ENCODE results near the gene STK16. TPM values are rescaled to one million over a fixed set of nuclear protein-coding genes. Genes with fewer than 3 reads are reported as not detected.

Gene STK16
- total and polyA plus RNA-seq, 2 of the 13 experiments (the other 11 are each of a cell fraction or from before 2014, with no cell fraction given): 28.0 to 50.9 TPM

DNA sequence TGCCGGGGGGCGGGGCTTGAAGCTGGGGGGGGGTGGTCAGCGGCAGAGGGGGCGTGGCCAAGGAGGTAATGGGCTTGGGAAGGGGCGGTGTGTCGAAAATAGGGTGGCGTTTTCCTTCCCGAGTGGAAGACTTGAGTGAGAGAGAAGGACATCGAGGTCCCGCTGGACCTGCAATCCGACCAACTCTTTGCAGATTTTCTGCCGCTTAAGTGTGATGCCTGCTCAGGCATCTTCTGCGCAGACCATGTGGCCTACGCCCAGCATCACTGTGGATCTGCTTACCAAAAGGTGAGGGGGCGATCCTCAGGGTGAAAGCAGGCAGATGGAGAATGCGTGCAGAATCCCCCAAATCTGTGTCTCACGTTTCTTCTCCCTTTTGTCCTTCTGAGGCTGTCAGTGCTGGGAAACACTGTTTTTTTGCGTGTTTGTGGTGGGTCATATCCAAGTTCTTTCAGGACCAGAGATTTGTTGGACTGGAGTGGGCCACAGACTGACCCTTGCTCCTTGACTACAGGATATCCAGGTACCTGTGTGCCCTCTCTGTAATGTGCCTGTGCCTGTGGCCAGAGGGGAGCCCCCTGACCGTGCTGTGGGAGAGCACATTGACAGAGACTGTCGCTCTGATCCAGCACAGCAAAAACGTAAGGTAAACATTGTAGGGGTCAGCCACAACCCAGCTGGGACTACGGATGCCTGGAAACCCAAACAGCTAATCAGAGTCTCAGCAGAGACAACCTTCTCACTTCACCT lies 38.0 kb upstream of the STK16 start (continued):
- TF ChIP-seq, protein P1, sequence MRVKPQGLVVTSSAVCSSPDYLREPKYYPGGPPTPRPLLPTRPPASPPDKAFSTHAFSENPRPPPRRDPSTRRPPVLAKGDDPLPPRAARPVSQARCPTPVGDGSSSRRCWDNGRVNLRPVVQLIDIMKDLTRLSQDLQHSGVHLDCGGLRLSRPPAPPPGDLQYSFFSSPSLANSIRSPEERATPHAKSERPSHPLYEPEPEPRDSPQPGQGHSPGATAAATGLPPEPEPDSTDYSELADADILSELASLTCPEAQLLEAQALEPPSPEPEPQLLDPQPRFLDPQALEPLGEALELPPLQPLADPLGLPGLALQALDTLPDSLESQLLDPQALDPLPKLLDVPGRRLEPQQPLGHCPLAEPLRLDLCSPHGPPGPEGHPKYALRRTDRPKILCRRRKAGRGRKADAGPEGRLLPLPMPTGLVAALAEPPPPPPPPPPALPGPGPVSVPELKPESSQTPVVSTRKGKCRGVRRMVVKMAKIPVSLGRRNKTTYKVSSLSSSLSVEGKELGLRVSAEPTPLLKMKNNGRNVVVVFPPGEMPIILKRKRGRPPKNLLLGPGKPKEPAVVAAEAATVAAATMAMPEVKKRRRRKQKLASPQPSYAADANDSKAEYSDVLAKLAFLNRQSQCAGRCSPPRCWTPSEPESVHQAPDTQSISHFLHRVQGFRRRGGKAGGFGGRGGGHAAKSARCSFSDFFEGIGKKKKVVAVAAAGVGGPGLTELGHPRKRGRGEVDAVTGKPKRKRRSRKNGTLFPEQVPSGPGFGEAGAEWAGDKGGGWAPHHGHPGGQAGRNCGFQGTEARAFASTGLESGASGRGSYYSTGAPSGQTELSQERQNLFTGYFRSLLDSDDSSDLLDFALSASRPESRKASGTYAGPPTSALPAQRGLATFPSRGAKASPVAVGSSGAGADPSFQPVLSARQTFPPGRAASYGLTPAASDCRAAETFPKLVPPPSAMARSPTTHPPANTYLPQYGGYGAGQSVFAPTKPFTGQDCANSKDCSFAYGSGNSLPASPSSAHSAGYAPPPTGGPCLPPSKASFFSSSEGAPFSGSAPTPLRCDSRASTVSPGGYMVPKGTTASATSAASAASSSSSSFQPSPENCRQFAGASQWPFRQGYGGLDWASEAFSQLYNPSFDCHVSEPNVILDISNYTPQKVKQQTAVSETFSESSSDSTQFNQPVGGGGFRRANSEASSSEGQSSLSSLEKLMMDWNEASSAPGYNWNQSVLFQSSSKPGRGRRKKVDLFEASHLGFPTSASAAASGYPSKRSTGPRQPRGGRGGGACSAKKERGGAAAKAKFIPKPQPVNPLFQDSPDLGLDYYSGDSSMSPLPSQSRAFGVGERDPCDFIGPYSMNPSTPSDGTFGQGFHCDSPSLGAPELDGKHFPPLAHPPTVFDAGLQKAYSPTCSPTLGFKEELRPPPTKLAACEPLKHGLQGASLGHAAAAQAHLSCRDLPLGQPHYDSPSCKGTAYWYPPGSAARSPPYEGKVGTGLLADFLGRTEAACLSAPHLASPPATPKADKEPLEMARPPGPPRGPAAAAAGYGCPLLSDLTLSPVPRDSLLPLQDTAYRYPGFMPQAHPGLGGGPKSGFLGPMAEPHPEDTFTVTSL (CRISPR knock-in tag; IDR thresholded peaks at IDR 0.05; ENCODE audit: borderline replicate concordance): no peak
- TF ChIP-seq SMC3 (IDR thresholded peaks at IDR 0.05; ENCODE audit: low read length) (no peak), NFE2 (CRISPR knock-in tag; IDR thresholded peaks at IDR 0.05) (no peak), ZNF772 (CRISPR knock-in tag; IDR thresholded peaks at IDR 0.05) (peak; percentile 62; the same call in 1 of the 2 replicates), PCBP1 (IDR thresholded peaks at IDR 0.05; ENCODE audit: borderline replicate concordance, low read depth, low read length) (no peak), KDM2A (CRISPR knock-in tag; IDR thresholded peaks at IDR 0.05; ENCODE audit: borderline replicate concordance, low read depth) (no peak; the same call in 1 of the 2 replicates), MAFG (CRISPR knock-in tag; IDR thresholded peaks at IDR 0.05) (no peak)
- TF ChIP-seq, protein P2, sequence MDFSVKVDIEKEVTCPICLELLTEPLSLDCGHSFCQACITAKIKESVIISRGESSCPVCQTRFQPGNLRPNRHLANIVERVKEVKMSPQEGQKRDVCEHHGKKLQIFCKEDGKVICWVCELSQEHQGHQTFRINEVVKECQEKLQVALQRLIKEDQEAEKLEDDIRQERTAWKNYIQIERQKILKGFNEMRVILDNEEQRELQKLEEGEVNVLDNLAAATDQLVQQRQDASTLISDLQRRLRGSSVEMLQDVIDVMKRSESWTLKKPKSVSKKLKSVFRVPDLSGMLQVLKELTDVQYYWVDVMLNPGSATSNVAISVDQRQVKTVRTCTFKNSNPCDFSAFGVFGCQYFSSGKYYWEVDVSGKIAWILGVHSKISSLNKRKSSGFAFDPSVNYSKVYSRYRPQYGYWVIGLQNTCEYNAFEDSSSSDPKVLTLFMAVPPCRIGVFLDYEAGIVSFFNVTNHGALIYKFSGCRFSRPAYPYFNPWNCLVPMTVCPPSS (IDR thresholded peaks at IDR 0.05): no peak
- TF ChIP-seq, protein P3, sequence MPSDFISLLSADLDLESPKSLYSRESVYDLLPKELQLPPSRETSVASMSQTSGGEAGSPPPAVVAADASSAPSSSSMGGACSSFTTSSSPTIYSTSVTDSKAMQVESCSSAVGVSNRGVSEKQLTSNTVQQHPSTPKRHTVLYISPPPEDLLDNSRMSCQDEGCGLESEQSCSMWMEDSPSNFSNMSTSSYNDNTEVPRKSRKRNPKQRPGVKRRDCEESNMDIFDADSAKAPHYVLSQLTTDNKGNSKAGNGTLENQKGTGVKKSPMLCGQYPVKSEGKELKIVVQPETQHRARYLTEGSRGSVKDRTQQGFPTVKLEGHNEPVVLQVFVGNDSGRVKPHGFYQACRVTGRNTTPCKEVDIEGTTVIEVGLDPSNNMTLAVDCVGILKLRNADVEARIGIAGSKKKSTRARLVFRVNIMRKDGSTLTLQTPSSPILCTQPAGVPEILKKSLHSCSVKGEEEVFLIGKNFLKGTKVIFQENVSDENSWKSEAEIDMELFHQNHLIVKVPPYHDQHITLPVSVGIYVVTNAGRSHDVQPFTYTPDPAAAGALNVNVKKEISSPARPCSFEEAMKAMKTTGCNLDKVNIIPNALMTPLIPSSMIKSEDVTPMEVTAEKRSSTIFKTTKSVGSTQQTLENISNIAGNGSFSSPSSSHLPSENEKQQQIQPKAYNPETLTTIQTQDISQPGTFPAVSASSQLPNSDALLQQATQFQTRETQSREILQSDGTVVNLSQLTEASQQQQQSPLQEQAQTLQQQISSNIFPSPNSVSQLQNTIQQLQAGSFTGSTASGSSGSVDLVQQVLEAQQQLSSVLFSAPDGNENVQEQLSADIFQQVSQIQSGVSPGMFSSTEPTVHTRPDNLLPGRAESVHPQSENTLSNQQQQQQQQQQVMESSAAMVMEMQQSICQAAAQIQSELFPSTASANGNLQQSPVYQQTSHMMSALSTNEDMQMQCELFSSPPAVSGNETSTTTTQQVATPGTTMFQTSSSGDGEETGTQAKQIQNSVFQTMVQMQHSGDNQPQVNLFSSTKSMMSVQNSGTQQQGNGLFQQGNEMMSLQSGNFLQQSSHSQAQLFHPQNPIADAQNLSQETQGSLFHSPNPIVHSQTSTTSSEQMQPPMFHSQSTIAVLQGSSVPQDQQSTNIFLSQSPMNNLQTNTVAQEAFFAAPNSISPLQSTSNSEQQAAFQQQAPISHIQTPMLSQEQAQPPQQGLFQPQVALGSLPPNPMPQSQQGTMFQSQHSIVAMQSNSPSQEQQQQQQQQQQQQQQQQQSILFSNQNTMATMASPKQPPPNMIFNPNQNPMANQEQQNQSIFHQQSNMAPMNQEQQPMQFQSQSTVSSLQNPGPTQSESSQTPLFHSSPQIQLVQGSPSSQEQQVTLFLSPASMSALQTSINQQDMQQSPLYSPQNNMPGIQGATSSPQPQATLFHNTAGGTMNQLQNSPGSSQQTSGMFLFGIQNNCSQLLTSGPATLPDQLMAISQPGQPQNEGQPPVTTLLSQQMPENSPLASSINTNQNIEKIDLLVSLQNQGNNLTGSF (CRISPR knock-in tag; IDR thresholded peaks at IDR 0.05): no peak
- TF ChIP-seq, protein P4, sequence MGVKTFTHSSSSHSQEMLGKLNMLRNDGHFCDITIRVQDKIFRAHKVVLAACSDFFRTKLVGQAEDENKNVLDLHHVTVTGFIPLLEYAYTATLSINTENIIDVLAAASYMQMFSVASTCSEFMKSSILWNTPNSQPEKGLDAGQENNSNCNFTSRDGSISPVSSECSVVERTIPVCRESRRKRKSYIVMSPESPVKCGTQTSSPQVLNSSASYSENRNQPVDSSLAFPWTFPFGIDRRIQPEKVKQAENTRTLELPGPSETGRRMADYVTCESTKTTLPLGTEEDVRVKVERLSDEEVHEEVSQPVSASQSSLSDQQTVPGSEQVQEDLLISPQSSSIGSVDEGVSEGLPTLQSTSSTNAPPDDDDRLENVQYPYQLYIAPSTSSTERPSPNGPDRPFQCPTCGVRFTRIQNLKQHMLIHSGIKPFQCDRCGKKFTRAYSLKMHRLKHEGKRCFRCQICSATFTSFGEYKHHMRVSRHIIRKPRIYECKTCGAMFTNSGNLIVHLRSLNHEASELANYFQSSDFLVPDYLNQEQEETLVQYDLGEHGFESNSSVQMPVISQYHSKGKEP (CRISPR knock-in tag; IDR thresholded peaks at IDR 0.05): no peak
